Lung (tissue), 12 donors: ENCODE results near the gene EDAR. TPM values are rescaled to one million over a fixed set of nuclear protein-coding genes. Genes with fewer than 3 reads are reported as not detected.

ENCODE experiments used
- ATAC-seq: fragments of 200-7000 bp; cut with Tn5 transposase; one replicate; pipeline ENCODE4 v1.9.1; 2020; ENCODE audit warnings: moderate number of reproducible peaks; ENCODE audit not compliant: insufficient read depth, low FRiP score
- DNase-seq, 3 donors: peaks; one replicate each; pipeline ENCODE4 v3.0.0-alpha.2; 2013 to 2017
- H3K27ac ChIP-seq, 2 donors: one replicate each; pipeline ENCODE4 v1.5.1; 2013; ENCODE audit warnings: mild to moderate bottlenecking in 2 of 2, moderate library complexity in 2 of 2, control low read depth in 1 of 2, inconsistent platforms in 1 of 2, low read depth in 1 of 2, low read length in 1 of 2
- H3K27me3 ChIP-seq, 3 donors: one replicate each; pipeline ENCODE4 v1.5.1; 2013; ENCODE audit warnings: low read length in 2 of 3; ENCODE audit not compliant: control insufficient read depth in 3 of 3, insufficient read depth in 3 of 3
- H3K36me3 ChIP-seq, 4 donors: one replicate each; pipeline ENCODE4 v1.5.1; 2013; ENCODE audit warnings: low read length in 4 of 4, mild to moderate bottlenecking in 1 of 4, moderate library complexity in 1 of 4; ENCODE audit not compliant: control insufficient read depth in 4 of 4, insufficient read depth in 4 of 4
- H3K4me1 ChIP-seq, 5 donors: one replicate each; pipeline ENCODE4 v1.5.1; 2013; ENCODE audit warnings: low read length in 5 of 5, mild to moderate bottlenecking in 2 of 5, moderate library complexity in 1 of 5; ENCODE audit not compliant: control insufficient read depth in 5 of 5, insufficient read depth in 5 of 5
- H3K4me3 ChIP-seq: one replicate; pipeline ENCODE4 v1.5.1; 2013; ENCODE audit warnings: mild to moderate bottlenecking, control low read depth, moderate library complexity
- H3K9ac ChIP-seq, 2 donors: one replicate each; pipeline ENCODE4 v1.5.1; 2013; ENCODE audit warnings: low read length in 2 of 2, control low read depth in 1 of 2; ENCODE audit not compliant: insufficient read depth in 1 of 2
- H3K9me3 ChIP-seq, 4 donors: one replicate each; pipeline ENCODE4 v1.5.1; 2013; ENCODE audit warnings: low read length in 3 of 4, mild to moderate bottlenecking in 1 of 4, moderate library complexity in 1 of 4; ENCODE audit not compliant: control insufficient read depth in 4 of 4, insufficient read depth in 3 of 4
- WGBS, 2 donors: extraction: QIAGEN DNeasy Blood & Tissue Kit; methylation state at CpG; one replicate each; pipeline ENCODE4 v1.1.7; 2013; 5-methylcytosine and 5-hydroxymethylcytosine counted together
- polyA plus RNA-seq, 2 donors: library from polyadenylated mRNA; stranded (reverse); fragments of 200-250 nt; gene quantifications; one replicate each; pipeline ENCODE4 v1.2.1, GENCODE V29; 2013
- total RNA-seq, 2 donors: library from RNA; depleted of rRNA in 1 of 2; stranded (reverse); fragments of >200 nt in 1 of 2; gene quantifications; one replicate each; pipeline ENCODE4 v1.2.1, GENCODE V29; 2014 to 2021
- TF ChIP-seq, protein P1 (sequence below): IDR thresholded peaks from 2 replicates; pipeline ENCODE4 v1.5.1; 2012; ENCODE audit warnings: mild to moderate bottlenecking; ENCODE audit errors: control extremely low read depth, extremely low read depth
- donor health status: control.
- donor health status: control.
- donor health status: Bipolar disorder and iron deficiency.
- donor health status: healthy.
- donor health status: DM: yes; HTN: yes; CAD: no.

EDAR gene
- total and polyA plus RNA-seq, 4 donors: 0.02 to 0.37 (median 0.10) TPM; not detected in 1

DNA sequence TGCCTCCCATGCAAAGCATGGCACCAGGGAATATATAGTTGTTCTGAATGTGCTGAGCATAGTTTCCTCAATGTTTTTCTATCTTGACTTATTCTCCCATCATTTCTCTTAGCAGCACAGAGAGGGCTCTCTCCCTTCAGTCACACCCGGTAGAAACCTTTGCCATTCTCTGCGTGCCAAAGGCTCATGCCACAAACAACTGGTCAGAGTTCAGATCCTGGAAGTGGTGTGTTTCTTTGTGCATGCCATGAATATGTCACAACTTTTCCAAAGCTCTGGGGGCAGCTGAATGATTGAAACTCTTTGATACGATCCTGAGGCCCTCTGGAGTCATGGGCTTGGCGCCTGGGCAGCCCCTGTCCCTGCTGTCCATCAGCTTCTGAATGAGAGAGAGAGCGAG, 28.0 kb upstream of the EDAR start:
- H3K36me3 ChIP-seq: no peaks in the 10 kb centered on the region
- no peak for DNase-seq
- no peak overlapping the region for H3K27ac ChIP-seq
- no peak for ATAC-seq
- no peaks in the 10 kb centered on the region for H3K9me3 ChIP-seq
- no peak overlapping the region for H3K9ac ChIP-seq
- H3K4me1 ChIP-seq: no peaks in the 10 kb centered on the region
- peaks cover 0 to 2% (median 0%) of the 10 kb centered on the region in 3 donors for H3K27me3 ChIP-seq
- 90 to 92% methylated on average over 5 of the region's 5 CpGs for WGBS, 2 donors
- no peak overlapping the region for H3K4me3 ChIP-seq
- TF ChIP-seq, protein P1, sequence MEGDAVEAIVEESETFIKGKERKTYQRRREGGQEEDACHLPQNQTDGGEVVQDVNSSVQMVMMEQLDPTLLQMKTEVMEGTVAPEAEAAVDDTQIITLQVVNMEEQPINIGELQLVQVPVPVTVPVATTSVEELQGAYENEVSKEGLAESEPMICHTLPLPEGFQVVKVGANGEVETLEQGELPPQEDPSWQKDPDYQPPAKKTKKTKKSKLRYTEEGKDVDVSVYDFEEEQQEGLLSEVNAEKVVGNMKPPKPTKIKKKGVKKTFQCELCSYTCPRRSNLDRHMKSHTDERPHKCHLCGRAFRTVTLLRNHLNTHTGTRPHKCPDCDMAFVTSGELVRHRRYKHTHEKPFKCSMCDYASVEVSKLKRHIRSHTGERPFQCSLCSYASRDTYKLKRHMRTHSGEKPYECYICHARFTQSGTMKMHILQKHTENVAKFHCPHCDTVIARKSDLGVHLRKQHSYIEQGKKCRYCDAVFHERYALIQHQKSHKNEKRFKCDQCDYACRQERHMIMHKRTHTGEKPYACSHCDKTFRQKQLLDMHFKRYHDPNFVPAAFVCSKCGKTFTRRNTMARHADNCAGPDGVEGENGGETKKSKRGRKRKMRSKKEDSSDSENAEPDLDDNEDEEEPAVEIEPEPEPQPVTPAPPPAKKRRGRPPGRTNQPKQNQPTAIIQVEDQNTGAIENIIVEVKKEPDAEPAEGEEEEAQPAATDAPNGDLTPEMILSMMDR: no peak

DNA sequence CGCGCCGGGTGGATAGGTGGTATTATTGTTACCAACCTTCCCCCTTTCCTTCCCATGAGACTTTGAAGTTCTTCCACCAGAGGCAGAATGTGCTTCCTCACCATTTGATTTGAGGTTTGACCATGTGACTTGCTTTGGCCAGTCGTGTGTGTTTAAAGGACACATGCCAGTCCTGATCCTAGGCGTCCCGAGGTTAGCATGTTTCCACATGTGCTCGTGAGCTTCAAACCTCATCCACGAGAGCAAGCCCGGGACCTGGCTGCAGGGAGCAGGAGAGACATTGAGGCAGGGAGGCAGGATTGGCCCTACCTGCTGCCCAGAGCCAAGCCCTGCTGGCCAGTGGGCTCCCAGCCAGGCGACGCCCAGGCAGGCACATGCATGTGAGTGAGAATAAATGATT, 27.4 kb upstream of the EDAR start:
- DNase-seq (no peak), ATAC-seq (no peak)
- TF ChIP-seq, protein P1: no peak
- H3K4me3 ChIP-seq: no peak overlapping the region
- no peak overlapping the region for H3K27ac ChIP-seq
- H3K4me1 ChIP-seq: no peaks in the 10 kb centered on the region
- peaks cover 0 to 2% (median 0%) of the 10 kb centered on the region in 3 donors for H3K27me3 ChIP-seq
- H3K9me3 ChIP-seq: no peaks in the 10 kb centered on the region
- H3K9ac ChIP-seq: no peak overlapping the region
- 91 to 93% methylated on average over 11 of the region's 11 CpGs for WGBS, 2 donors
- H3K36me3 ChIP-seq: no peaks in the 10 kb centered on the region

DNA sequence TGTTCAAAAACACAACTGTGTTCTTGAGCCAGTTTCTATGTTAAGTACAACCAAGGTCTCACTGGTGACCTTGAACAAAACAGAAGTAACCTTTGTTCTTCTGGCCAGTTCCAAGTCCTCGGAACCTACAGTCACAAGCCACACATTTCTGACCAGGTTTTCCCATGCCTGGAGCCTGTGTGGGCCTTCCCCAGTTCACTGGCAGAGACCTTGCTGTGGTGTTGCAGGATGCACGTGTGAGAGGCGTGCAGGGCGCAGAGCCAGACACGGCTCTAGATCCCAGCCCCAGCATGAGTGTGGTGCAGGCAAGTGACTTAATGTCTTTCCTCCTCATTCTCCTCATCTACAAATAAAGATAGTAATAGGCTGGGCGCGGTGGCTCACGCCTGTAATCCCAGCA, 25.5 kb upstream of the EDAR start:
- H3K4me3 ChIP-seq: no peak overlapping the region
- no peaks in the 10 kb centered on the region for H3K36me3 ChIP-seq
- no peak overlapping the region for H3K9ac ChIP-seq
- H3K9me3 ChIP-seq: no peaks in the 10 kb centered on the region
- TF ChIP-seq, protein P1: no peak
- ATAC-seq: no peak
- no peak for DNase-seq
- H3K27me3 ChIP-seq: no peaks in the 10 kb centered on the region
- H3K4me1 ChIP-seq: no peaks in the 10 kb centered on the region
- no peak overlapping the region for H3K27ac ChIP-seq
- 93 to 94% methylated on average over 8 of the region's 8 CpGs for WGBS, 2 donors

DNA sequence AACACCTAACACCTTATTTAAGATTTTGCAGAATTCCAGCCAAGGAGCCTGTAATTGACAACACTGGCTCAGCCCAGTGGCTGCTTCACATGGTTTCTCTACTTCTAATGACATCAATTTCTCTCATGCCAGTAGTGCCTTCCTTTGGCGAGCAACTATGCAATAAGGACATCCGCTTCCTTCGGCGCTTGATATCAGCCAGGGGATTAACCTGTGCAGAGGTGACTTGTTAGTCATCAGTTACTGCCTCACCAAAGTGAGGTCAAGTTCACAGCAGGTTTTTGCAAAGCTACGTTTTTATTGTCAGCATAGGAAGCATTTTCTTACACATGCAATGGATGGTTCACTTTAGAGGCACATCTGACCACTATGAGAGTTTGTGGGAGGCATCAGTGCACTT, 24.0 kb upstream of the EDAR start:
- H3K36me3 ChIP-seq: no peaks in the 10 kb centered on the region
- TF ChIP-seq, protein P1: no peak
- H3K27ac ChIP-seq: no peak overlapping the region
- no peaks in the 10 kb centered on the region for H3K9me3 ChIP-seq
- ATAC-seq: no peak
- no peak overlapping the region for H3K4me3 ChIP-seq
- H3K4me1 ChIP-seq: no peaks in the 10 kb centered on the region
- H3K9ac ChIP-seq: no peak overlapping the region
- DNase-seq: no peak
- no peaks in the 10 kb centered on the region for H3K27me3 ChIP-seq
- 90 to 91% methylated on average over 5 of the region's 5 CpGs for WGBS, 2 donors
